GF-D8 (cell line): ENCODE results near the gene ERN2.
A peak's percentile ranks its signal among the peaks of the same experiment; 100 is the strongest.
"Not testable (repeated sequence)": the region's sequence is repeated elsewhere in the genome, so short reads cannot be mapped to it uniquely, and the experiment has no call there.

Source experiments
- DNase-seq: peaks from one replicate; lab custom pipeline; 2025; lab: John Stamatoyannopoulos, UW

The ERN2 gene

GRCh38 chr16:23722613-23723240 lies 9.7 kb upstream of the ERN2 start:
- DNase-seq = not testable (repeated sequence)

DNA sequence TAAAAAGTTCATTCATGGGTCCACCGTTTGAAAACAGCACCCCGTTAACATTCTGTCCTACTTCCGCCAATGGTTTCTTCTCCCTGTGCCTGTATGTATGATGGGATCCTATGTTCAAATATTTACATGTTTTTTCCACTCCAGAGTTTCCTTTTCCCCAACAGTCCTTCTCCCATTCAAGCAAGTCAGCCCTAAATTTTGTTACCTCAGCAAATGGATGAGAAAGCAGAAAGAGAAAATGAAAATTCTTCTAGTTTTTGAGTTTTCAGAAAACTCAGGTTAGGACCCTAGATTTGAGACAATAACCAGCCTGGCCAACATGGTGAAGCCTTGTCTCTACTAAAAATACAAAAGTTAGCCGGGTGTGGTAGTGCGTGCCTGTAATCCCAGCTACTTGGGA lies 3.5 kb upstream of the ERN2 start:
- no peak for DNase-seq

DNA sequence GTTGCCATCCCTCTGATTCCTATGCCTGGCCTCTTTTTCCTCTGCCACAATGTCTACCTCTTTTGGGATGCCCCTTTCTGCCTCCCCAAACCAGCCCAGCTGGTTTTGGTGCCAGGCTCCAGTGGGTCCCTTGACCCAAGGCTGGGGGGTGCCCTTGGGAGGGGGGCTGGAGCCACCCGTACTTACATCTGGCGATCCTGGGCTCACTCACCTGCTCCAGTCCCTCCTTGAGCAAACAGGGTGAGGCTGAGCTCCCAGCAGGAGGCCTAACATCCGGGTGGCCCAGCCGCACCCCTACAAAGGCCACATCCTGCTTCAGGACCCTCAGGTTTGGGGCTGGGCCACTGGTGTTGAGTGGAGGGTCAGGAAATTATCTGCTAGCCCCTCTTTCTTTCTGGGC lies 1.2 kb downstream of the ERN2 start:
- no peak for DNase-seq

DNA sequence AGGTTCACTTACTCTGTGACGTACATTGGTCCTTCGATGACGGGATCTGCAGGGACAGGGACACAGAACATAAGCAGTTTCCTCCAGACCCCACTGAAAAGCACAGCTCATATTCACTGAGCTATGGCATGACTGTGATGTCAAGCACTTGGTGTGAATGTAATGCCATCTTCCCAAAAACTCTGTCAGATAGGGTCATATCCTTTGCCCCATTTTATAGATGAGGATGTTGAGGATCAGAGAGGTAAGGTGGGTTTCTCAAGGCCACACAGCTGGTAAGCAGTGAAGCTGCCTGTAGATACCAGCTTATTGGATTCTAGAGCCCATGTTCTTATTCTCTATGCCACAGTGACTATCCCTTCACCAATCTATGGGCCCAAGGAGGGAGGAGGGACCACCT lies 2.5 kb downstream of the ERN2 start:
- DNase-seq = no peak

- no peak for DNase-seq
Observed at GRCh38 chr16:23710008-23710407, 3.0 kb downstream of the ERN2 start.

- DNase-seq = no peak
Observed at GRCh38 chr16:23709536-23709935, 3.5 kb downstream of the ERN2 start.

DNA sequence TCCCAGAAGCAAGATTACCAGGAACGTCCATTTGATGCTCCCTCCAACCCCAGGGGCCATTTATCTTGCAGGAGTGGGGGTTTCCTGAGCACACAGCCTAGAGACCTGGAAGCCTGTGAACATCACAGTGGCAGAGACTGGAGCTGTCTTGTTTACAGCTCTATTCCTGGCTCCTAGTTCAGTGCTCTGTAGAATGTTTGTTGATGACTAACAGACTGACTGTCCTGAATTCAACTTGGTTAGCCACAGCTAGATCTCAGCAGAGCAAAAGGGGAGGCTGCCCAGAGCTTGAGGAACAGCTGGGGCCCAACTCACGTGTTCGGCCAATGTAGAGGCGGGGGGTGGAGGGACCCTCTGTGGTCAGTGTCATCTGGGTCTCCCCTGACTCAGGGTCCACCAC lies 6.6 kb downstream of the ERN2 start:
- DNase-seq = no peak

GRCh38 chr16:23705517-23705902 lies 7.5 kb downstream of the ERN2 start:
- DNase-seq = no peak

DNA sequence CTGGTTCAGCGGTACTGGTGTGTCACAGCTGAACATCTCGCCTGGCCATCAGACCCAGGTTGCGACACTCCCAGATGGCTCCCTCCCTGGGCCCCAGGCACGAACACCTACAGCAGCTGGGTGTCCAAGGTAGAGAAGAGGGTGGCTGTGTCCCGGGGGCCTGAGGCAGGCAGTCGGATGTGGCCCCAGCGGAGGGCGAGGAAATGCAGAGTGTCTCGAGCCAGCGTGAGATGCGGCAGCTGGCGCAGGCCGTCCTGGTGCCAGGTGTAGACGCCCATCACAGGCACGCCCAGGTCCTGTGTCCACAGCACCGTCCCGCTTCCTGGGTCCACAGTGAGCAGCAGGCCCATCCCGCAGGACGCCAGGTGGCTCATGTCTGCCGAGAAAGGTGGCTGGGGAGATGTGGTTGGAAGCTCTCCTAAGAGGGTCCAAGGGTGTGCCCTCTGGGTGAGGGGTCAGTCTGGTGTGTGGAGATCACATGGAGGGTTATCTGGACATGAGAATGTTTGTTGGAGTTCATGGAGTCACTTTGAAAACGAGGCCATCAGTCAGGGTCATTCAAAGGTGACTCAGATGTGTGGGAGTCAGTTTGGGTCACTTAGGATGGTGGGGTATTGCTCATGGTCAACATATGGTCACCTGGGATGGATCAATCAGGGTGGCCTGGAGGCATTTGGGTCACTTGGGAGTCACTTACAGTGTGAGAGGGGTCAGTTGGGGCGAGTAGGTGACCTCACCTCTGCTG lies 8.1 kb downstream of the ERN2 start:
- DNase-seq = no peak

DNA sequence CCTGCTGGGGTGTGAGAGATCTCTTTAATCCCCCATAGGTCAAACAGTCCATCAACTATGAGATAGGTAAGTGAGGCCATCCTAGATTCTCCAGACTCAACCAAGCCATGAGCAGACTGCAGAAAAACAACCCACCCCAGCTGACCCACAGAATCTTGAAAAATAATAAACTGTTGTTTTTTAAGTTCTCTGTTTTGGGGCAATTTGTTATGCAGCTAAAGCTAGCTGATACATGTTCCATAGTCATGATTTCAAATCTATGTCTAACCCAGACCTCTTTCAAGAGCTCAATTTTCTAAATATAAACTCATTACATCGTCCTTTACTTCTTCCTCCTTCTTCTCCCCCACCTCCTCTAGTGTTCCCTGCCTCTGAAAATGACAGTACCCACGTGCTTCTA lies 10.1 kb downstream of the ERN2 start:
- no peak for DNase-seq

- no peak for DNase-seq
Observed at GRCh38 chr16:23701045-23701444, 12.0 kb downstream of the ERN2 start.

DNA sequence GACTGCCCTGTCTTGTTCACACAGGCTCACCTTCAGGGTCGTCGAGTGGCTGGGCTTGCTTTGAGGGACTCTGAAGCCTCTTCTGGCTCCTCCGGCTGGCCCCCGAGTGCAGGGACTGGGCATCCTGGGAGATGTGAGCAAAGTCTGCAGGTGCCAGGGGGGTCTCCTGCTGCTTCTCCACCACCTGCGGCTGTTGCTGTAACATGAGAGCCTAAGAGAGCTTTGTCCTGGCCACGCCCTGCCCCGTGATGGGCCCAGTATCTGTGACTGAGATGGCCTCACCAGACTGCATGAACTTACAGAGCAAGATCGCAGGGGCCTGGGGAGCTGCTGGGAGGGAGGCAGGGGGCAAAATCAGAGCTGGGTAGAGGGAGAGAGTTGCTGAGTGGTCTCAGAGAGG lies 12.5 kb downstream of the ERN2 start:
- no peak for DNase-seq

- DNase-seq = no peak
Observed at GRCh38 chr16:23700093-23700492, 12.9 kb downstream of the ERN2 start.

DNA sequence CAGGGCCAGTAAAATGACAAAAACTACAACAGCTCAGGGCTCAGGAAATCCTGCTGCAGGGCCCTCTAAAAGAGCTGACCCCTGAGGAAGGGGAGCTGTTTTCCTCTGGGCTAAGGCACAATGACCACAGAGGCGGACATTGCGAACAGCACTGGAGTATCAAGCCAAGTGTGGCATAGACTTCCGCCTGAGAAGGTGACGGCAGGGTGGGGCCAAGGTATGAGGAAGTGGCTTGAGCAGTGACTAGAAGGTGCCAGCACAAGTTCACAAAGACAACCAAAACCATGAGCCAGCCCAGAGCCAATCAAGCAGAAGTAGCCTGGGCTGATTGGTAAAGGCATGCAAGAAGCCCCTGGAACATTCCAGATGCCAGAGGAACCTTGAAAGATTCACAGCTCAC lies 13.9 kb downstream of the ERN2 start:
- no peak for DNase-seq

- DNase-seq = no peak
Observed at GRCh38 chr16:23695756-23696155, 17.3 kb downstream of the ERN2 start.

DNA sequence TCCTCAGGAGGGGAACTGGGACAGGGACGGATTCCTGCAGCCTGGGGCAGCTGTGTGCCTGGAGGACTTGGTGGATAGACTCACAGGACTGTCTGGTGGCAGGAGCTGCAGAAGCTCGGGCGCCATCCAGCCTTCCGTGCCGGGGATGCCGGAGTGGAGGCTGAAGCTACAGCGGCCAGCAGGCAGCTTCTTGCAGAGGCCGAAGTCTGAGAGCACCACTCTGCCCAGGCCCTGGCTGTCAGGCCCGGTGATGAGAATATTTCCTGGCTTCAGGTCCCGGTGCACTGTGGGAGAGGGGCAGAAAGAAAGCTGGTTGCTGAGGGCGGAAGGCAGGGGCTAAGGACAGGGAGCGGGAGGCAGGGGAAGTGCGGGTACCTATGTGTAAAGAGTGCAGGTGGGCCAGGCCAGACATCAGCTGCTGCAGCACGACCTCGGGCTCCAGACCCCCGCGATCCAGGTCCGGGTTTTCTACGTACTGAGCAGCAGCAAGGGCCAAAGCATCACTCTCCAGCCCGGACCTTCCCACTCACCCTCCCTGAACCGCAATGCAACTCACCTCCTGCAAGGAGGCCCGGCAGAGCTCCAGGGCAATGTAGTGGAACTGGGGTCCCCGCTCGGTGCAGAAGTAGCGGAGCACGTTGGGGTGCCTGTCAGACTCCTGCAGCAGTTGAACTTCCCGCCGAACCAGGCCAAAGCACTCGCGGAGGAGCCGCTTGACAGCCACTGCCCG lies 18.2 kb downstream of the ERN2 start:
- no peak for DNase-seq

DNA sequence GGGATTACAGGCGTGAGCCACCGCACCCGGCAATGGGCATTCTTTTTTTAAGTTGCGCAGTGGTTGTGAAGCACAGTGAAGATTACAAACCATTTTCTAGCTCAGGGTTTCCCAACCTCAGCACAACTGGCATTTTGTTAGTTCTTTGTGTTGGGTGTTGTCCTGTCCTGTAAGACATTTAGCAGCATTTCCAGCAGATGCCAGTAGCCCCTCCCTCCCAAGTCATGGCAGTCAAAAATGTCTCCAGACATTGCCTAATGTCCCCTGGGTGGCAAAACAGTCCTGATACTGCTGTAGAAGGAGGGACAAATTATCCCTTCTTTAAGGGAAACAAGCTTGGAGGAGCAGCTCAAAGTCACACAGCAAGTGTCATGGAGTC lies 18.8 kb downstream of the ERN2 start:
- no peak for DNase-seq

DNA sequence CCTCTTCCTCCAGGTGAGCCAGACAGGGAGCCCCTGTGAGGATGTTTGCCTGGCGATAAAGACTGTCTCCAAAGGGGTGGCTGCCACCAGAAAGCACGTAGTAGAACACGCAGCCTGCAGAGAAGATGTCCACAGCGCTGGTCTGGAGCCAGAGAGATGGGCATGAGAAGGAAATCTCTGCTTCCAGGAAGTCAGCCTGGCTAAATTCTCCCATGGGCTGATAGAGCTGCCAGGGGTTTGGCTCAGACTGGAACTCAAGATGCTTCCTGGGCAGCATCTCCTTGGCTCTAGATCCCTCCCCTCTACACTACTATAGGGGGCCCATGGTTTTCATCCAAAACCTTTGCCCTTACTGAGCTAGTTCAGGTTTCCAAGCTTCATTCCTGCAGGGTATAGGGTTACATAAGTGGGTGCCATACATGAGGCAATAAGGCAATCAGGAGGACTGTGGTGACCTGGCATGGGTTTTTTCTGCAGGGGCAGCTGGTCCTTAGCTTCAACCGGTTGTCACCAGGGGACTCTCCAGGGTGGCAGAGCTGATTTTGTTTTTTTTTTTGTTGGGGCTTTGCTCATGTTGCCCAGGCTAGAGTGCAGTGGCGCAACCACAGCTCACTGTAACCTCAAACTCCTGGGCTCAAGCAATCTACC lies 20.7 kb downstream of the ERN2 start:
- DNase-seq = peak; percentile 1

GRCh38 chr16:23691483-23692189 lies 21.4 kb downstream of the ERN2 start:
- DNase-seq = no peak

GRCh38 chr16:23690771-23691482 lies 22.1 kb downstream of the ERN2 start:
- DNase-seq = no peak

DNA sequence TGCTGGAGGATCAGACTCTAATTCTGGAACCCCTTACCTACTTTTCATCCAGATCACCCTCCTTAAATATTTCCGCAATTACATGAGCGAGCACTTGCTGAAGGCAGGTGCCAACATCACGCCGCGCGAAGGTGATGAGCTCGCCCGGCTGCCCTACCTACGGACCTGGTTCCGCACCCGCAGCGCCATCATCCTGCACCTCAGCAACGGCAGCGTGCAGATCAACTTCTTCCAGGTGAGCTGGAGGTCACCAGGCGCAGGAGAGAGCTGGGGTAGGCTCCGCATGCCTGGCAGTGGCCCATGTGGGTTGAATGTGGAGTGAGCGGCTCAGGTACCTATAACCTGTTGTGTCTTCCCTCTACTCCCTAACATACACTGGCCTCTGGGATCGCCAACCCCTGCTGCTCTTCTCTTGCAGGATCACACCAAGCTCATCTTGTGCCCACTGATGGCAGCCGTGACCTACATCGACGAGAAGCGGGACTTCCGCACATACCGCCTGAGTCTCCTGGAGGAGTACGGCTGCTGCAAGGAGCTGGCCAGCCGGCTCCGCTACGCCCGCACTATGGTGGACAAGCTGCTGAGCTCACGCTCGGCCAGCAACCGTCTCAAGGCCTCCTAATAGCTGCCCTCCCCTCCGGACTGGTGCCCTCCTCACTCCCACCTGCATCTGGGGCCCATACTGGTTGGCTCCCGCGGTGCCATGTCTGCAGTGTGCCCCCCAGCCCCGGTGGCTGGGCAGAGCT lies 23.4 kb downstream of the ERN2 start:
- no peak for DNase-seq
